ENCODE data around the gene CBFA2T2. TPM values are rescaled to one million over a fixed set of nuclear protein-coding genes. Genes with fewer than 3 reads are reported as not detected.
A peak's percentile ranks its signal among the peaks of the same experiment; 100 is the strongest.
"Not testable (repeated sequence)": the region's sequence is repeated elsewhere in the genome, so short reads cannot be mapped to it uniquely, and the experiment has no call there.

CBFA2T2 gene
- total RNA-seq, 1 donor from 2014 or later = 52.3 TPM

GRCh38 chr20:33488201-33488600 lies 1.7 kb upstream of the CBFA2T2 start:
- TF ChIP-seq CTCF (conservative IDR thresholded peaks at IDR 0.05) = no peak
- DNase-seq (ENCODE audit: extremely low spot score, unreplicated experiment) = no peak
- peaks cover 5% of the 10 kb centered on the region for H3K4me1 Mint-ChIP-seq (ENCODE audit: unreplicated experiment)
- H3K36me3 Mint-ChIP-seq = peaks cover 2% of the 10 kb centered on the region
- no peaks in the 10 kb centered on the region for H3K9me3 Mint-ChIP-seq
- H3K27me3 Mint-ChIP-seq = no peaks in the 10 kb centered on the region
- peak overlapping the region; percentile 21 for H3K27ac Mint-ChIP-seq
- peak overlapping the region; percentile 22 for H3K4me3 Mint-ChIP-seq

- not testable (repeated sequence) for H3K4me1 Mint-ChIP-seq (ENCODE audit: unreplicated experiment); H3K36me3 Mint-ChIP-seq; H3K9me3 Mint-ChIP-seq; H3K27me3 Mint-ChIP-seq; H3K4me3 Mint-ChIP-seq; DNase-seq (ENCODE audit: extremely low spot score, unreplicated experiment)
- peak overlapping the region; percentile 96 for H3K27ac Mint-ChIP-seq
These were observed 1.0 kb upstream of the CBFA2T2 start for GRCh38 chr20:33488661-33489494.

- peak overlapping the region; percentile 96 for H3K27ac Mint-ChIP-seq
- H3K9me3 Mint-ChIP-seq = no peaks in the 10 kb centered on the region
- peaks cover 10% of the 10 kb centered on the region for H3K36me3 Mint-ChIP-seq
- H3K27me3 Mint-ChIP-seq = no peaks in the 10 kb centered on the region
- peaks cover 4% of the 10 kb centered on the region for H3K4me1 Mint-ChIP-seq (ENCODE audit: unreplicated experiment)
- peak overlapping the region; percentile 91 for H3K4me3 Mint-ChIP-seq
- peak; percentile 100 for DNase-seq (ENCODE audit: extremely low spot score, unreplicated experiment)
- TF ChIP-seq CTCF (conservative IDR thresholded peaks at IDR 0.05) = no peak
These were observed 337 bp upstream of the CBFA2T2 start for GRCh38 chr20:33489495-33490022.

GRCh38 chr20:33490934-33491656 lies 1.2 kb downstream of the CBFA2T2 start:
- peaks cover 8% of the 10 kb centered on the region for H3K4me1 Mint-ChIP-seq (ENCODE audit: unreplicated experiment)
- DNase-seq (ENCODE audit: extremely low spot score, unreplicated experiment) = no peak
- H3K36me3 Mint-ChIP-seq = peaks cover 18% of the 10 kb centered on the region
- peak overlapping the region; percentile 91 for H3K4me3 Mint-ChIP-seq
- no peaks in the 10 kb centered on the region for H3K27me3 Mint-ChIP-seq
- H3K27ac Mint-ChIP-seq = peak overlapping the region; percentile 83
- no peaks in the 10 kb centered on the region for H3K9me3 Mint-ChIP-seq
- TF ChIP-seq CTCF (conservative IDR thresholded peaks at IDR 0.05) = no peak

- Mint-ChIP-seq H3K27ac (peak overlapping the region; percentile 67), H3K4me1 (ENCODE audit: unreplicated experiment) (peaks cover 16% of the 10 kb centered on the region), H3K36me3 (peaks cover 26% of the 10 kb centered on the region), H3K4me3 (peak overlapping the region; percentile 51), H3K27me3 (no peaks in the 10 kb centered on the region), H3K9me3 (no peaks in the 10 kb centered on the region)
- no peak for DNase-seq (ENCODE audit: extremely low spot score, unreplicated experiment)
- TF ChIP-seq CTCF (conservative IDR thresholded peaks at IDR 0.05) = no peak
These were observed 3.3 kb downstream of the CBFA2T2 start for GRCh38 chr20:33493076-33493766.

GRCh38 chr20:33496776-33497175 lies 6.9 kb downstream of the CBFA2T2 start:
- not testable (repeated sequence) for H3K27me3 Mint-ChIP-seq; H3K4me3 Mint-ChIP-seq; DNase-seq (ENCODE audit: extremely low spot score, unreplicated experiment); H3K9me3 Mint-ChIP-seq
- Mint-ChIP-seq H3K27ac (peak overlapping the region; percentile 11), H3K4me1 (ENCODE audit: unreplicated experiment) (peaks cover 30% of the 10 kb centered on the region), H3K36me3 (peaks cover 26% of the 10 kb centered on the region)
